GM19240 (cell line): ENCODE data around the gene SHQ1.

ENCODE experiments used
- DNase-seq: peaks from one replicate; pipeline ENCODE4 v3.0.0; 2011; ENCODE audit warnings: low spot score; ENCODE audit not compliant: insufficient read length

Gene SHQ1

DNA sequence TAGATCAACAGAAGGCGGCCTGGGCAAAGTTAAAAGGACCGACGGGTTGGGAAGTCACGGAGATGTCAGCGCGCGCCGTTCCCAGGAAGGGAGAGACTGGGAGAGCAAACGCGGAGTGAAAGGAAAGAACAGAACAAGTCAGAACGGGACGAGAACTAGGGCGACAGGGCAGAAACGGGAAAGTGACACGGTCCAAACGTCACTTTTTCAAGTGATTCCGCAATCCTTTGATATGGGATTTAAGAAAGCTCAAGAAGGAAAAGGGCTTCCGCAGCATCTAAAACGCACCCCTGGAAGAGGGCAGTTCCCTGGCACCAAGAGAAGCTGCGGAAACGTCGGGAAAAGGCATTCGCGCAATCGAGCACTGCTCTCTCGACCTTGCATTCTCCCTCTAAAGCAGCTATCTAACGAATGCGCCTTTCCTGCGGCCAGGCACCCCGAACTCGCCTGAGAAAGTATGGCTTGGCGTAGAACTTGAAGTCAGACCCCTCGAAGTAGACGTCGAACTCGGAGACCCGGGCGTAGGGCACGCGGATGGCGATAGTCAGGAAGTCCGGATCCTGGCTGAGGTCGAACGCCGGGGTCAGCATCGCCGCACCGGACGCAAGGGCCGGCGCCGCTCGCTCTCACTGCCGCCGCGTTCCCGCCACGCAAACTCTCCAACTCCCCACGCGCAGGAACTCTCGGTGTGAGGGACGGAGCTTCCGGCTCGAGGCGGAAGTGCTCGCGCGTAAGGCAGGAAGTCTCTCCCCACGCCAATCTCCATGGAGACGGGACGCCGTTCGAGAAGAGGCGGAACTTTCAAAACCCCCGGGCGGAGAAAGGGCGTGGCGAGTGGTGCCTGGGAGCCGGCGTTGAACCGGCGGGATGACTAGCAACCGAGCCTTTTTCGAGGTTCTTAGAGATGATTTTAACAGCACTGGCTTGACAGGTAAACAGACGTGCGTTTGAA, at the start of gene SHQ1:
Gene SHQ1 (minus strand): TSS at position 695 of the 952 bp plus-strand sequence. CDS start 105 bp downstream, at position 590.
- DNase-seq, result peak; percentile 65

DNA sequence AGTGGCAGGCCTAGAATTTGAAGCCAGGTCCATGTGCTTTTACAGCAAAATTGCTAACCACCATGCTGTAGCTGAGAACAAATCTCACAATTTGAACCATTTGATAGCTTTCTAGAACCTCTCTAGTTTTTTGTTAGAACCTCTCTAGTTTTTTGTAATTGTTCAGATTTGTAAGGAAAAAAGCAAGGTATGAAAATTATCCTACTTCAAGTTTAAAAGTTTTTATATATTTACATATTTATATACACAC, 49.4 kb upstream of the SHQ1 start:
- no peak for DNase-seq

DNA sequence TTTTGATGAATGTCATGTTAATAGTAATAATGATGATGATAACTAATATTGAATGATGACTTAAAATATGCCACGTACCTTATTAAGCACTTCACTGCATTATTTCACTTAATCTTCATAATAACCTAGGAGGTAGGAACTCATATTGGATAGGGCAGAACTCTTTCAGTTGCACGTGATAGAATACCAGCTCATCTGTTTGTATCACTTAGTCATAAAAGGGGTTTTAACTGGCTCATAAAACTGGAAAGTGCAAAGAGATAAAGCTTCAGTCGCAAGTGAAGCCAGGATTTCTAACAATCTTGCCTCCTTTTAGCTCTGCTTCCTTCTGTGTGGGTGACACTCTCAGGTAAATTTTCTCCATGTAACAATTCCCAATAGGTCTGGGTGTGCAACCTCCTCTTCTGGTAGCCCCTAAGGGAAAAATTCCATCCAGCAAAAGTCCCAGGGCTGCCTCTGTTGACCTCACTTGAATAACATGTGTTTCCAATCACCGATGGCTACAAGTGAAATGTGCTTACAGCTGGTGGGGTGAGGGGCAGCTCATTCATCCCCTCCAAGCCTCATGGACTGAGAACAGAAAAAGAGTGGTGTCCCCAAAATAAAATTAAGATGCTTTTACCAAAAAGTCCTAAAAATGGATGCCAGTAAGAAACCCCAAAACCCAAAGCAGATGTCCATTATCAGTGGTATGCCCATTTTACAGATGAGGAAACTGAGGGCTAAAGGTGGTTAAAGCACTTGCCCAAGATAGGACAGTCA, 48.9 kb upstream of the SHQ1 start:
- no peak for DNase-seq

DNA sequence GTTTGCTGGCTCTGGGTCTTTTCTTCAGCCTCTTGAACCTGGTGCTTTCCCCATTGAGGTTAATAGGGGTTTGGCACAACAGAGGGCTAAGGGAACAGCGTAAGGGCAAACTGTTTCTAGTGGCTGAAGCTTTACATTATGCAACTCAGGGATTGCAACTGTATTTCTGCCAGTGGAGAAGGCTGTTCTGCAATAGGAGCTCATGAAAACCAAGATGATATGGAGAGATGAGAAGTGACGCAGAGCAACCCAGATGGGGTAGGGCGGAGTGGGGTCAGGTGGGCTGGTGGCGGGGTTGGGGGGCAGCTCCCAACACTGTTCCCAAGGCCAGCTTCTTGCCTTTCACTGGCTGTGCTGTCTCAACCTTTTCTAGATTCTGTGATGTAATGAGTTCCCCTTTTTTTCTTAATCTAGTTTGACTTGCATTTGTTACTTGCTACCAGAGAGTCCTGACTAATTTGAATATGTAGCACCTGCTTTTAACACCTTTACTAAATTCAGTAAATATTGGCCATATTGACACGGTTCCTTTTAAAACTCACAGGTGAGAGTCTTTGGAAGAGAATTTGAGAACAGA, 46.8 kb upstream of the SHQ1 start:
- no peak for DNase-seq

DNA sequence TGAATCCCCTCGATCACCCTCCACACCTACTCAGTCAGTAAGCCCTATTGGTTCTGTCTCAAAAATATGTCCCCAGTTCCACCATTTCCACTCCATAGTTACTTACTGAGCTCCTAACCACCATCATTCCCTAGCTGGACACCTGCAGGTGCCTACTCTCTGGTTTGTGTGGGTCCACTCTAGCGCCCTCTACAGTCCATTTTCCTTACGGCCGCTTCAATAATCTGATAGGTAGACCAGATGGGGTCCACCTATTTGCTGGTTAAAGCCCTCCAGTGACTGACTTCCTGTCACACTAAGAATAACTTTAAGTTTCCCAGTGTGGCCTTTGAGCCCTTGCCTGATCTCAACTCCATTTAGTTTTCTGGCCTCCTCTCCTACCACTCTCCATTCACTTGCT, 44.6 kb upstream of the SHQ1 start:
- no peak for DNase-seq

DNA sequence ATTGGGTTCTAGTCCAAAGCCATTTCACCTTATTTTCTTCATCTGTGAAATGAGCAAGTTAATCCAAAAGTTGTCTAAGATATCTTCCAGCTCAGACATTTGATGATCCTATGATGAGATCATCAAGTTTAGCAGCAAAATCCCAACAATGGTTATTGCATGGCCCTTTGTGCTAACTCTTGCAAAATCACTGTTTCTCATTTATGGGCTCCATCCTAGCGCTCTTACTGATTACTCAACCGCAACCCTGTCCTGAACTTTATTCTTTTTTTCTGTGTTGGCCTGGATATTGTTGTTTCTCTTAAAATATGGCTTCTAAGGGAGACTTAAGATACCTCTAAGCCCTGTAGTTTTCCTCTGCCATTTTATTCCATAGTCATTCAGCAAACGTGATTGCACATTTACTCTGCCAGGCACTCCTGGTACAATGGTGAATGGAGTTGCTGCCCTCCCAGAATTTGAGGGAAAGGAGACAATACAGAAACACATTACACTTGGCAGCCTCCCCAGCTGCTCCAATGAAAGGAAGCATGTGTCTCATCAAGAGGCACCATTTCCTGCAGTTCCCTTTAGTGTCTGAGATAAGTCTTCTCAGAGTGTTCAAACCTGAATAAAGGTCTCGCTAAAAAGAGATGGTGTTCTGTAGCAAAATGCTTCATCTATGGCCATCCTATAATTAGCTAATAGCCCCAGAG, 44.0 kb upstream of the SHQ1 start:
- DNase-seq, result no peak

DNA sequence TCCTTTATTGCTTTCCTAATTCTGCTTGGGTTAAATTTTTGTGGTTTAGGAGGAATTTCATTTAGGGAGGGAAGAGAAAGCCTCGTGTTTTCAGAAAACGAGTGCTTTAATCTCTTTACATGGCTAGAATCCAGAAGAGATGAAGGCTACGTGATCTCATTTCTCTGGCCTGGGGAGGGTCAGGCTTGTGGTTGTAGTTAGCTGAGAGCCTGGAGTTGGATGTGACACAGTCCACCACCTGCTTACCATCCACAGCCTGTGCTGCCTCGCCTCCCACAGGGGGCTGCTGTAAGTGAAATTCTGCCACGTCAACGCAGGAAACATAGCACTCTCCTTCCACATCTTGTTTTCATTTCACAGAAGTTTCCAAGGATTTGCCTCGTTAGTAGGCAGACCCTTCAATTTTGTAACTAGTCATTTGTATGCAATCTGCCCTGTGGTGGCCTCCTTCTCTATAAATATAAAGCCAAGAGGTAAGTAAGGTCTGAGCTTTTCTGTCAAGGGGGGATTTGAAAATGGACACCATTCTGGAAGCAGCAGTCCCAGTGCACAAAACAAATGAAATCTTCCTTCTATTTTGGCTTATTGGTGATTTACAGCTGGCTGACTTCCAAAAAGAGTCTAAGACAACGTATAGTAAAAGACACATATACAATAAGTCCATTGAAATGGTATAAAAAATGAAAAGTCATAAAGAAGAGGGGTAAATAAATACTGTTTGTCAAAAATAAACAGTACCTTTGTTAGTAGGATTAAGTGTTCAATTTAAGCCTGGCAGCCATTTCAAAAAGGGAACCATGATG, 43.0 kb upstream of the SHQ1 start:
- DNase-seq, result no peak

DNA sequence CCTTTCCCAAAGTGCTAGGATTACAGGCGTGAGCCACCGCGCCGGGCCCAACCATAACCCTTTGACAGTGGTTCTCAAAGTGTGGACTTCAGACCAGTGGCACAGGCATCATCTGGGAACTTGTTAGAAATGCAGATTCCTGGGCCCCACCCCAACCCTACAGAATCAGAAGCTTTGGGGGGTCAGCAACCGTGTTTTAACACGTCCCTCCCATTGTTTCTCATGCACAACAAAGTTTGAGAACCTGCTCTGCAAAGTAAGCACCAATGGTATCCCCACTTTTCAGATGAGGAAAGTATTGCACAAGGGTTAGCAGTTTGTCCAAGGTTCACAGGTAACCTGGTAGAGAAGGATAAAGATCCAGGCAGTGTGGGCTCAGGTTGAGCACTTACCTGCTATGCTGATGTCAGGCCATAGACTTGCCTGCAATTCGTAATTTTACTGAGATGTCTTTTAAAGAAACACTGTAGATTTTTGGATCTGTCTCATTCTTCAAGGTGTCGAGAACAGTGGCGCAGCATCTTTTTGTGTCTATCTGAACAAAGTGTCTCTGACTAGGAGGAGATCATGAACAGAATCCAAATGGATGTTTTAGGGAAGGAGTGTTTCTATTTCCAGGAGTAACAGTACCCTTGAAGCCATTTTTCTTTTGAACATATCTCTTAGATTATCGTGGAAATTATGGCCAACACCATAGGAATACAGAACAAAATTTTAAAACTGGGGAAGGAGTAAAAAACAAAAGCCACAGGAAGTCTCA, 42.1 kb upstream of the SHQ1 start:
- DNase-seq, result no peak

DNA sequence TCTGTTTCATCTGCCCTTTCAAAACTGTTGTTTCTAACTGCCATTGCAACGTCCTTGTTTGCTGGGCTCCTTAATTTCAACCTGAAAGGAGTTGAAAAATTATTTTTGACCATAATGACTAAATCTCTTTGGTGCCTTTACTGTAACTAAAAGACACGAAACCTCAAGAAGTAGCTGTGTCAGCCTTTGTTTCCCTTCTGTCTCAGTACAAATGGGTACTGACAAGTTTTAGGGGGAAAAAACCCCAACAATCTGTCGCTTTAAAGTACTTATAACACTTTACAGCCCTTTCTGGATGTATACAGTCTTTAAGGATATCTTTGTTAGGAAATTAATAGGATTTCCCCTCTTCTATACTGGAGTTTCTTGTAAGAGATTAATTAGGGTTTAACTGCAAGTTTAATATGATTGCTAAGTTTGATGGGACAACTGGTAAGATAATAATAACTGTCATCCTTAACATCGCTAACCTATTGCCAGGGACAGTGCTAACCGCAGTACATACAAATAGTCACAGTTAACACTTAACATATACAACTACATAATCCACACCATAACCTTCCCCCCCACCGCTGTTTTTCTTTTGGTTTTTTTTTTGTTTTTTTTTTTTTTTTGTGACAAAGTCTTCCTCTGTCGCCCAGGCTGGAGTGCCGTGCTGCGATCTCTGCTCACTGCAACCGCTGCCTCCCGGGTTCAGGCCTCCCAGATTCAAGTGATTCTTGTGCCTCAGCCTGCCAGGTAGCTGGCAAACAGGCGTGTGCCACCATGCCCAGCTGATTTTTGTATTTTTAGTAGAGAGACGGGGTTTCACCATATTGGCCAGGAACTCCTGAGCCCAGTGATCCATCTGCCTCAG, 41.3 kb upstream of the SHQ1 start:
- DNase-seq, result no peak

DNA sequence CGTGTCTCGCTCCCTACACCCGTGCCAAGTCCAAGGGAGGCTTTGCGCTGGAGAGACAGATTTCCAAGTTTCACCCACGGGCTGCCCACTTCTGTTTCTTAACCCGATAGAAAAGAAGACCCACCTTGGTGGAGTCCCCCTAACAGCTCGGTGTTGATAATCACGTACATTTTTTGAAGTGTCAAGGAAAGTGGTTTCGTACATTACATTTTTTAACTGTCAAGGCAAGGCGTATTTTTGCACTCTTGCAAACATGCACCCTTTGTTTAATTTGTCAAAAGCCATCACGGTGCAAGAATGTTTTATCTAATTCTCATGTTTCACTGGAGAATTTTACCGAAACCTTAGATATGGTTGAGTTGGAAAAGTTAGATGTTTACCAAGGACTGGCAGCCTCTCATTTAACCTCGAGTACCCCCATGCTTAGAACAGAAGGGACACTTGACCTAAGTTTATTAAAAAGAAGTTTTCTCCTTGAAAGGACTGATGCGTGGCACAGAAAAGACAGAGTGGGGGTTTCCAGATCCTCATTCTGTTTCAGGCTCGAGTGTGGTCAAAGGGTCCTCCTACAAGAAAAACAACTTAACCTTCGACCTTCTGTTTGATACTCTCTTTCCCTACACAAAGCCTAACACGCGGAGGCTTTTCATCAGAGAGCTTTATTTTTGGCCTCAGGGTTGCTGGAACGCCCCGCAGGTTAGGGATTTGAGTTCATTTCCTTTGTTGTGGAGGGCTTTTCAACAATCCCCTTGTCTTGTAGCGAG, 40.5 kb upstream of the SHQ1 start:
- DNase-seq, result no peak

DNA sequence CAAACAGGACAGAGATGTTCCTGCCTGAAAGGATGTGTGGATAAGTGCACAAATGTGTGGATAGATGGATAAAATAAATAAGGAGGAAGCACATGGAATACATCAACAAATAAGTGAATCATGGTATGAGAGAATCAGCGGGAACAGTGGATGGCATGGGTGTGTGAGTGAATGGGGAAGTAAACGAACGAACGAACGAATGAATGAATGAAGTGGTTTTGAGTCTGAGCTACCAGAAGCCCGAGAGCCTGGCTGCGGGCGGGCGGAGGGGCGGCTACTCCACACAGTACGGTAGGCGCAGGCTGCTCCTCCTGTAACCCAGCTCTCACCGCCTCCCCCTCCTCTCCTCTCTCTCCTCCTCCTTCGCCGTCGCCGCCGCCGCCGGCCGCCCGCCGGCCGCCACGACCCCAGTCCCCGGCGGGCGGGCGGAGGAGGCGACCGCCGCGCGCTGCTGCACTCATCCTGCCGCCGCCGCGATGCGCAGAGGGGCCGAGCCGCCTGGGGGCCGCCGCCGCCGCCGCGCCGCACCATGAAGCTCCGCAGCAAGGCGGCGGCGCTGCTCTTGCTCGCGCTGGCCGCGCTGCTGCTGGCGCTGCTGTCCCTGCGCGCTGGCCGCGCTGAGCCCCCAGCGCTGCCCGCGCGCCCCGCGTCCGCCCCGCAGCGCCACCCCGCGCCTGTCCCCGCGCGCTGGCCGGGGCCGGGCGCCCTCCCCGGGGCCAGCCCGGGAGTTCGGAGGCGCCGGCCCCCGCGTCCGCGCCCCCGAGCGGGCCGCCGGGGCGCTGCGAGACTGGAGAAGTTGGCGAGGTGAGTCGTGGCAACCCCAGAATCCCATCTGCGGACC, 39.7 kb upstream of the SHQ1 start, which contains the start of gene GXYLT2:
Gene GXYLT2 (plus strand): TSS at position 342 of the 841 bp plus-strand sequence. CDS start 188 bp downstream, at position 530.
- DNase-seq, result peak; percentile 10

DNA sequence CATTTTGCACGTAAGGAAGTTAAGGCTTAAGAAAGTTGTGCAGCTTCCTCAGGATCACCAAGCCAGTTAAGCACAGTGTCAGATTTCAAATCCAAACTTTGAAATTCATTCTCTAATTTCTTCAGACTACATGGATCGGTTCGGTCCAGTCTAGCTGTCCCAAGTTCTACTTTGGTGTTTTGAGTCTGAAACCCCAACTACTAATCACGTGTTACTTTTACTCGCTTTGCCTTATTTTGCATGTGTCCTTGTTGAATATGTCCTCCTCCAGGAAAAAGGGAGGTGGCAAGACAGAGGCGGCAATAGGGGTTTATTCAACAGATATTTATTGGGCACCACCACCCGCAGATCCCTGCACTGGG, 39.1 kb upstream of the SHQ1 start:
- DNase-seq, result no peak

DNA sequence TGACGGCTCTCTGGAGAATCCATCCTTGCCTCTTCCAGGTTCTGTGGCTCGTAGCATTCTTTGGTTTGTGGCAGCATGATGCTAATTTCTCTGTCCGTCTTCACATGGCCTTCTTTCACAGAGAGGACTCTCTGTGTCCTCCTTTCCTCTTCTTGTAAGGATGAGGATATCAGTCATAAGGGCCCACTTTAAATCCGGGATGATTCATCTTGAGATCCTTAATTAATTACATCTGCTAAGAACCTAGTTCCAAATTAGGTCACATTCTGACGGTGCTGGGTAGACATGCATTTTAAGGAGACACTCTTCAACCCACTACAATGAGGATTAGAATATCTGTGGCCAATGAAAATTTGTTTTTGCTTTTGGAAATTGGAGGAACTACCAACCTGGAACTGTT, 23.9 kb upstream of the SHQ1 start:
- DNase-seq, result no peak

DNA sequence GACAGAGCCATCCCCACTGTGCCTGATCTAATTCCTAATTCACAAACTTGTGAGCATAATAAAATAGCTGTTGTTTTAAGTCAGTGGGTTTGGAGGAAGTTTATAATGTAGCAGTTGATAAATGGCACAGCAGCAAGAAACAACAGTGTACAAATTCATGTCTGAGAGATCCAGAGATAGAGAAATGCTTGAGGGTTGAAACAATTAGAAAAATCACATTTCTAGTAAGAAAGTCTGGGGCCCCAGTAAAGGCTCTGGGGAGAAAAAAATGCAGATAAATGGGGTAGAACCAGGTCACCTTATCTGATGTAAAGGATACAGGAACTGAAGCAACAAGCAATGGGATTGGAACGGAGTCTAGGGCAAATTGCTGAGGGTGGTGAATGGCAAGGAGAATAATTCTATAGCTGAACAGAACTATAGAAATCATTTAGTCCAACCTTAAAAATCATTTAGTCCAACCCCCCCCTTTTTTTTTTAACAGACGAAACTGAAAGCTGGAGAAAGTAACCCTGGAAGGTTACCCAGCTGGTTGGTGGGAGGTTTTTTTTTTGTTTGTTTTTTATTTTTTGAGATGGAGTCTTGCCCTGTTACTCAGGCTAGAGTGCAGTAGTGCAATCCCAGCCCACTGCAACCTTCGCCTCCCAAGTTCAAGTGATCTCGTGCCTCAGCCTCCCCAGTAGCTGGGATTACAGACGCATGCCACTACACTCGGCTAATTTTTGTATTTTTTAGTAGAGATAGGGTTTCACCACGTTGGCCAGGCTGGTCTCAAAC, 14.3 kb upstream of the SHQ1 start:
- no peak for DNase-seq

DNA sequence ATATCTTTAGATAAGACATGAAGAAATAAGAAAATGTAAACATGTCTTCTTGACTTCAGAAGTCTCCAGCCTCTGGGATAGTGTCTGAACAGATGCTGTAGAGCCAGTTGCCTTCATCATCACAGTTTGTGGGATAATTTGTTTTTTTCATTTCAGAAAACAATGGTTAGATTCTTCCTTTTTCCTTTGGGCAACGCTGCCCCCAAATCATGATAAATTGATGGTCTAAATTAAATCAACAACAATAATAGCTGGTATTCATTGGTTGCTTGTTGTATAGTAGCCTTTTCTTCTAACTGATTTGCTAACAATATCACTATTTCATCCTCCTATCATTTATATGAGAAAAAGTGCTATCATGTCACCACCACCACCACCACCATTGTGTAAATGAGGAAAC, 12.6 kb upstream of the SHQ1 start:
- DNase-seq, result no peak

DNA sequence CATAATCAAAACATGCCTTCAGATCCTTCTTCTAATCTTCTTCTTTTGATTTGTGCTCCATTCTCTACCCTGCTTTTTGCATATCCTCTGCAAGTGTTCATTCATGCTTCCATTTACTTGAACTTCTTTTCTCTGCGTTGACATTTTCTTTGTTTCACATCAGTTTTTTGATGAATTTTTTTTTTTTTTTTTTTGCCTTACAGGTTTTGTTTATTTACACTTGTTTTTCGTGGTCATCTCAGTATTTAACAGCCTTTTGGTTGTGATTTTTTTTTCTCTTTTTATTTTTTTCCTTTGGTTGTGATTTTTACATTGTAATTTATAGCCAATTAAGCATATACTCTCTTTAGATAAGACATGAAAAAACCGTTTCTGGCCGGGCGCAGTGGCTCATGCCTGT, 11.8 kb upstream of the SHQ1 start:
- DNase-seq, result no peak

DNA sequence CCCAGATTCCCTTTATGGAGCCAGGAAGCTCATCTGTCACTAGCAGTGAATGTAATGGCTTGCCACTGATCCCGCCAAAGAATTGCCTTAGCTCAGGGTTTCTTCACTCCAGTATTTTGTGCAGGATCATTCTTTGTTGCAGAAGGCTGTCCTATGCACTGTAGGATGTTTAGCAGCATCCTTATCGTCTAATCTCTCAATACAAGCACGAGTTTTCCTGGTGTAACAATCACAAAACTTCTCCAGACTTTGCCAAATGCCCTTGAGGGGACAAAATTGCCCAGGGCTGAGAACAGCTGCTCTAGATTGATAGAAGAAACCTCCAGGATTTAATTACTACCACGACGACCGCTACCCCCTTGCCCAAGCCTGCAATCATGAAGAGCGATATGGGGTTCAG, 6.8 kb upstream of the SHQ1 start:
- no peak for DNase-seq
